NK-92 (cell line): Measurements from ENCODE around the gene RALGAPA1.
"Not testable (repeated sequence)": the region's sequence is repeated elsewhere in the genome, so short reads cannot be mapped to it uniquely, and the experiment has no call there.

Source experiments
- DNase-seq: peaks from one replicate; lab custom pipeline; 2025; ENCODE audit not compliant: unreplicated experiment; lab: John Stamatoyannopoulos, UW

Gene RALGAPA1

DNA sequence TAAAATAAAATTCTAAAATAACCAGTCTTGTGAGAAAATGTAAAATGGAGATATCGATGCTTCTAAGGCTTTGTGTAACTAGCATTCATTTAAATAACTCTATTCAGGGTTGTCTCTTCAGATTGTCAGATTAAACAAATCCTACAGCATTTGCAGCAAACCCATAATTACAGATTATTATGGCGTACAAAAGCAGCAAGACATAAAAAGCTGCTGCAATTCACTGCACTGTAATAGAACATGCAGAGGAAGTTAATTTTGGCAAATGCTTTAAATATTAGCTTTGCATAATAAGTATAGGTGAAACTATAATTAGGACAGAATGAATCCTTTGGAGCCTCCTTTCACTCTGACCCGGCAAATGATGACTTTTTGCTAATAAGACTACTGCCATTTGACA is 176.8 kb downstream of the RALGAPA1 start:
- no peak for DNase-seq

DNA sequence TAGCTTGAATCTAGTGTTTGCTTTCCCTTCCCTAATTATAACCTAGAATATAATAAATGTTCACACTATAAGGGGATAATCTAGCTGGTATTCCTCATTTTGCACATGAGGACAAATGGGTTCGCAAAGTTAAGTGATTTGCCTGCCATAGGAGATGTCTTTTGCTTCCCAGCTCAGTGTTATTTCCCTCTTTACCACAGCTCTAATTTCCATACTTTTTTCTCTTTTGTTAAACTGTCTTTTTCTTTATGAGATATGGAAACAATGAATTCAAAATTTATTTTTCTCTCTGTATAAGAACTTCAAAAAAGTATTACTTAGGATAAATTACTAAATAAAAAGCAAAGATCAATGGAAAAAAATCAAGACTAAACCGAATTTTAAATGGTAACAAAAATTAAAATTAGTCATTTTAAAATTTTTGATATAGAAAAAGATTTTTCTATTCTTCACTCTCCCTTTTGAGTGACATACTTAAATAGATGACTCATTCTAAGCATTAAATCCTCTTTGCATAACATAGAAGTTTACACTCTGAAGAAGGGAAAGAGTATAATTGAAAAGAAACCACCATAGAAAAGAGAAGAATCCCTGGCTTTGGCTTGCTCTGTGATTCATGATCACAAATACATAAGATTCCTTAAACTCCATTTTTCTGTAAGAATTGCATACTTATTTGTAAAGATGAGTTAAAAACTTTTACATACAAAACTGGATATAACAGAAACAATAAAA is 177.9 kb downstream of the RALGAPA1 start:
- DNase-seq = no peak

GRCh38 chr14:35628989-35629388 is 180.1 kb downstream of the RALGAPA1 start:
- no peak for DNase-seq

DNA sequence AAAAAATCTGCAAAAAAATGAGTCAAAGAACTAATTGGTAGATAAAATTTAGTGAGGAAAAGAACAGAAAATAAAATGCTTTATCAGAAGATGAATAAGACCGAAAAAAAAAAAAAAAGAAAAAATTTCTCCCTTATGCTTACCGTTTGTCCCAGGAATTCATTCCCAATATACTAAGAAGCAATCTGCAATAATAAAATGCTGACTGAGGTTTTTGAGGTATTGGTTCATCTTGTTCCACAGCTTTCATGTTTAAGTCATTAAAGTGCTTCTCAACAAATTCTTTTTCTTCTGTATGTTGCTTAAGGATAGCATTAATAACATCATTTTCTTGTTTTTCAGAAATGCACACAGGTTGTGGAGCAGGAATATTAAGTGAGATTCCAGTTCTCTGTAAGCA is 182.1 kb downstream of the RALGAPA1 start:
- not testable (repeated sequence) for DNase-seq

DNA sequence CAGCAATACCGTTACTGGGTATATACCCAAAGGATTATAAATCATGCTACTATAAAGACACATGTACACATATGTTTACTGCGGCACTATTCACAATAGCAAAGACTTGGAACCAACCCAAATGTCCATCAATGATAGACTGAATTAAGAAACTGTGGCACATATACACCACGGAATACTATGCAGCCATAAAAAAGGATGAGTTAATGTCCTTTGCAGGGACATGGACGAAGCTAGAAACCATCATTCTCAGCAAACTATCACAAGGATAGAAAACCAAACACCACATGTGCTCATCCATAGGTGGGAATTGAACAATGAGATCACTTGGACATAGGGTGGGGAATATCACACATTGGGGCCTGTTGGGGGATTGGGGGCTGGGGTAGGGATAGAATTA is 187.1 kb downstream of the RALGAPA1 start:
- DNase-seq = not testable (repeated sequence)

GRCh38 chr14:35619998-35620397 is 189.1 kb downstream of the RALGAPA1 start:
- not testable (repeated sequence) for DNase-seq

DNA sequence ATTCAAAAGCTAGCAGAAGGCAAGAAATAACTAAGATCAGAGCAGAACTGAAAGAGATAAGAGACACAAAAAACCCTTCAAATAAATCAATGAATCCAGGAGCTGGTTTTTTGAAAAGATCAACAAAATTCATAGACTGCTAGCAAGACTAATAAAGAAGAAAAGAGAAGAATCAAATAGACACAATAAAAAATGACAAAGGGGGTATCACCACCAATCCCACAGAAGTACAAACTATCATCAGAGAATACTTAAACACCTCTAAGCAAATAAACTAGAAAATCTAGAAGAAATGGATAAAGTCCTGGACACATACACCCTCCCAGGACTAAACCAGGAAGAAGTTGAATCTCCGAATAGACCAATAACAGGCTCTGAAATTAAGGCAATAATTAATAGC is 189.6 kb downstream of the RALGAPA1 start:
- not testable (repeated sequence) for DNase-seq

GRCh38 chr14:35617500-35617899 is 191.6 kb downstream of the RALGAPA1 start:
- DNase-seq = no peak

DNA sequence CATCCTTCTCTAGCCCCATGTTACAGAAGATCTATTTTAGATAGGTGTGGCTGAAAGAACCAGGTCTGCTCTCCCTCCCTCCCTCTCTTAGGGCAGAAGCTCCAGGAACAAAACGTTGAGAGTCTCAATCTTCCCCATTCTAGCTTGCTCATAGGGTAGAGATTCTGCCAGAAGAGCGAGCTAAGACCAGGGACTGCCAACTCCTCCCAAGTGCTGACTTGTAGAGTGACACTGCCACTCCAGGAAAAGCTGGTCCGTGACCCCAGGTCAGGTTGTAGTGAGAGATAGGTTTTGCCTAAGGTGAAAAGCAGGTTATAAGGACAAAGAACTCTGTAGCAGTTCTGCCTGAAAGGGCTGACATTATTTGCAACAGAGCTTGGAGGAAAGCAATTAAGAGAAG is 201.7 kb downstream of the RALGAPA1 start:
- no peak for DNase-seq

- no peak for DNase-seq
Observed at GRCh38 chr14:35600253-35600652, 208.8 kb downstream of the RALGAPA1 start.

- no peak for DNase-seq
Observed at GRCh38 chr14:35594616-35595015, 214.5 kb downstream of the RALGAPA1 start.

GRCh38 chr14:35587373-35587772 is 221.7 kb downstream of the RALGAPA1 start:
- not testable (repeated sequence) for DNase-seq

- DNase-seq = no peak
Observed at GRCh38 chr14:35578639-35579038, 230.5 kb downstream of the RALGAPA1 start.

DNA sequence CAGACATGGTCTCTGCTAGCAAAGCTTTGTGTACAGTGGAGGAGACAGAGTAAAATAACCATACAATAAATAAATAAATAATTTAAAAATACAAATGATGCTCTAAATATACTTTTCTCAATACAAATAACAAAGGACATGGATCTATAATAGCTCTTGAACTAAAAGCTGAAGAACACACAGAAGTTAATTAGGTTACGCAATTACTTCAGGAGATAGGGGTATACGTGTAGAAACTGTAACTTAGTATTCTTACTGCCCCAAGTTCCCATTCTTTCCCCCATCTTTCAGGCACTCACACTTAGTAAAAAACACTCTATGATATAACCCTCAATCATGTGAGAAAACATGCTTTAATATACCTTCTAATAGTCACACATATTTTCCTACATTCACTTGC is 231.0 kb downstream of the RALGAPA1 start:
- no peak for DNase-seq

GRCh38 chr14:35576856-35577255 is 232.2 kb downstream of the RALGAPA1 start:
- DNase-seq = no peak

- DNase-seq = no peak
Observed at GRCh38 chr14:35576260-35576659, 232.8 kb downstream of the RALGAPA1 start.

DNA sequence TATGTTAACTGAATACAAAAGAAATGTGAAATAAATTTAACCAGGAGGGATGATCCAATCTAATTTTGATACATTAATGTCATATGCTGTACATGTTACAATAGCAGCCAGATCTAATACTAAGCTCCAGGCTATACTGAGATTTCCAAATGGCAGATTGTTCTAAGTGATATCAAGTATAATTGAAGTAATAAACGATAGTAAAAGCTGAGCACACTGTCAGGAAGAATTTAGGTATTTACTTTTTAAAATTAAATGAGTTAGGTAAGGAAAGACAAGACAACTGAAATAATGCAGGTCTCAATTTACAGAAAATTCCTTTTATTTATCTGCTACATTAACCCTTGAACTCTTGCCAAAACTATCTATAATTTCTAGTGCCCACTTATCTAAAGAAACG is 235.2 kb downstream of the RALGAPA1 start:
- no peak for DNase-seq

GRCh38 chr14:35571598-35571997 is 237.5 kb downstream of the RALGAPA1 start:
- DNase-seq = no peak

GRCh38 chr14:35565871-35566464 is 243.1 kb downstream of the RALGAPA1 start:
- DNase-seq = no peak

DNA sequence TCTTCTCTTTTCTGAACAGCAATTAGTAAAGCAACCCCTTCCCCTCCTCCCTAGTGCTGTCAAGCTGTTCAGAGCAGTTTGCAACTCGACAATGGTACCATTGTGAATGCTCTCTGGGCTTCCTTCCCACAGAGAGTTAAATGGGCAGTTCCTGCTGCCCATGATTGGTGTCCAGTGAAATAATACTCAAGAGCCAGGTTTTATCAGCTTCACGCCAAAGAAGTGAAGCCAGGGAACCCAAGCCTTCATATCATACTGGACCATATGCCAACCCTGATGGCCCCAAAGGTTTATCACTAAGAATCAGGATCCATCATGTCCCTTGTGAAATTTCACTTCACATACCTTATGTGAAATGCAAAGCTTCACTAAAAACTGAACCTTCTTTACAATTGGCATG is 250.4 kb downstream of the RALGAPA1 start:
- DNase-seq = no peak

DNA sequence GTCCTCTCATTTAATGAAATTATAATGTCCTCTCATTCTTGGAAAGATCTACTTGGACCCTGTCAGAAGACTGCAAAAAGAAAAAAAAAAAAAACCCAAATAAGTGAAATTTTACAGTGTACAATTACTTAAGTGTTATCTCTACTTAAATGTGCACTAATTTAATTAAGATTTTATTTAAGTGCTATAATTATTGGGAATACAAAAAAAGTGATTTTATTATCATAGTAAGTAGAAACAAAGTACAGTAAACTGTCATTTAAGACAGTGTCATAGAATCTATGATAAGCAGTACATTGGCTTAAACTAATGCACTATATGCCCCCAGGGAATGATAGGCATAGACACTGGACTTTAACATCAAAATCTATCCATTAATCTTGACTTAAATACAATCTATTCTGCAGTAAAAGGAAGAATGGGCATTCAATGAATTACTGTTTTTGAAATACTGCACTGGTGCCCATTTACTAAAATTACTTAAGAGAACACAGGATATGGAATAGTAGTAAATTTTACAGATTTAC is 251.8 kb downstream of the RALGAPA1 start:
- no peak for DNase-seq

DNA sequence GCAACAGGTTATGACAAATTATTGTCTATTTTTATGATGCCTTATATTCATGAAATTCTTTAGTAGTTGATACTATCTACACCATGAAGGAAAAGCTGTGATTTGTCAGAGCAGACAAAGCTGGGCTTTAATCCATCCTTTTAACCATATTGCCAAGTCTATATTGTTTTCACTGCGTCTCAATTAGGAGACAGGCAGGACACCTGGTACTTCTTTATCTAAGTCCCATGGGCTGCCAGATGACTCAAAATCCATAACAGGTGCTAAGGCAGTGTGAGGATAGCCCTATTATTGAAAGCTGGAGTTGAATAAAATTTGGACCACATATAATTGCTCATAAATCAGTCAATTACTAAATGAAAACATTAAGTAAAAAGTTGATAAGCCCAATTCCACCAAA is 252.5 kb downstream of the RALGAPA1 start:
- no peak for DNase-seq

GRCh38 chr14:35553808-35554207 is 255.3 kb downstream of the RALGAPA1 start:
- no peak for DNase-seq
